Brain pericyte (primary cell): ENCODE data around the gene PTPRN.
"Not testable (repeated sequence)": the region's sequence is repeated elsewhere in the genome, so short reads cannot be mapped to it uniquely, and the experiment has no call there.

Experiments used
- DNase-seq: peaks from one replicate; pipeline ENCODE4 v3.0.0-alpha.2; 2012; ENCODE audit warnings: low read depth, low spot score

Gene PTPRN

GRCh38 chr2:219287580-219288265, 21.5 kb downstream of the PTPRN start:
- DNase-seq = no peak

GRCh38 chr2:219287116-219287440, 22.1 kb downstream of the PTPRN start:
- DNase-seq = not testable (repeated sequence)

GRCh38 chr2:219286436-219287115, 22.6 kb downstream of the PTPRN start:
- no peak for DNase-seq

- no peak for DNase-seq
Measured at GRCh38 chr2:219285894-219286425, 23.2 kb downstream of the PTPRN start.

GRCh38 chr2:219285373-219285735, 23.8 kb downstream of the PTPRN start:
- no peak for DNase-seq

- DNase-seq = no peak
Measured at GRCh38 chr2:219284501-219285372, 24.5 kb downstream of the PTPRN start.

GRCh38 chr2:219282943-219283581, 26.1 kb downstream of the PTPRN start:
- DNase-seq = no peak

GRCh38 chr2:219282375-219282774, 26.8 kb downstream of the PTPRN start:
- DNase-seq = no peak

GRCh38 chr2:219281588-219281987, 27.6 kb downstream of the PTPRN start:
- no peak for DNase-seq

GRCh38 chr2:219280651-219281050, 28.6 kb downstream of the PTPRN start:
- DNase-seq = no peak

- no peak for DNase-seq
Measured at GRCh38 chr2:219279916-219280516, 29.2 kb downstream of the PTPRN start.

- peak; percentile 92 for DNase-seq
Measured at GRCh38 chr2:219279151-219279915, 29.9 kb downstream of the PTPRN start, which contains the start of gene DNAJB2. DNAJB2 (plus strand) TSS chr2:219279366; CDS start chr2:219279834, 468 bp downstream.

GRCh38 chr2:219278655-219279150, 30.5 kb downstream of the PTPRN start:
- DNase-seq = no peak

- DNase-seq = no peak
Measured at GRCh38 chr2:219277703-219278654, 31.2 kb downstream of the PTPRN start.

- DNase-seq = no peak
Measured at GRCh38 chr2:219274361-219274921, 34.8 kb downstream of the PTPRN start.

- no peak for DNase-seq
Measured at GRCh38 chr2:219273937-219274336, 35.3 kb downstream of the PTPRN start.

GRCh38 chr2:219272995-219273394, 36.2 kb downstream of the PTPRN start:
- no peak for DNase-seq

GRCh38 chr2:219272356-219272755, 36.8 kb downstream of the PTPRN start:
- DNase-seq = no peak

- DNase-seq = no peak
Measured at GRCh38 chr2:219271021-219271420, 38.2 kb downstream of the PTPRN start.
